T-helper 1 cell treated with Interleukin-12 subunit alpha and Interleukin-12 subunit beta and Interleukin-4 antibody, amounts not matched to agents 30 ng/mL and 1 ng/mL, for 36 hours (primary cell): ENCODE results near the gene FGF11. TPM values are rescaled to one million over a fixed set of nuclear protein-coding genes. Genes with fewer than 3 reads are reported as not detected.

Experiments
- intact Hi-C: fragments of 100-400 bp; cut with micrococcal nuclease; formaldehyde crosslinking; loops from one replicate; pipeline ENCODE4 v1.15.1; 2024
- total RNA-seq: library from RNA; stranded (reverse); gene quantifications from 2 replicates; pipeline ENCODE4 v1.2.3, GENCODE V29; 2022

The FGF11 gene
- total RNA-seq, result 15.0 and 15.4 TPM in 2 replicates

DNA sequence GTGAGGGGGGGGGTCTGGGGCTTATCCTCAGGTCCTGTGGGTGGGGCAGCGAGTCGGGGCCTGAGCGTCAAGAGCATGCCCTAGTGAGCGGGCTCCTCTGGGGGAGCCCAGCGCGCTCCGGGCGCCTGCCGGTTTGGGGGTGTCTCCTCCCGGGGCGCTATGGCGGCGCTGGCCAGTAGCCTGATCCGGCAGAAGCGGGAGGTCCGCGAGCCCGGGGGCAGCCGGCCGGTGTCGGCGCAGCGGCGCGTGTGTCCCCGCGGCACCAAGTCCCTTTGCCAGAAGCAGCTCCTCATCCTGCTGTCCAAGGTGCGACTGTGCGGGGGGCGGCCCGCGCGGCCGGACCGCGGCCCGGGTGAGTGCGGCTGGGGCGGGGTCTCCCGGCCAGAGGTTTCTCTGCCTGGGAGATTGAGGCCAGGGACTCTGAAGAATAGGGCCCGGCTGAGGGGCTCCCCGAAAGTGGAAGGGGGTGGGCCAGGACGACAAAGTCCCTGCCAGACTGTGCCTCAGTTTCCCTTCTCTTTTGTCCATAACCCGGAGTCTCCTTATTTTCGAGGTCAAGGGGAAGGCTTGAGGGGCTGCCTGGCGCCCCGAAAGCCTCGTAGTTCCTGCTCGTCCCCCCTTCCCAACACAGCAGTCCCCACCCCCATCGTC lies at the start of gene FGF11:
Gene FGF11, plus strand, starts transcription at position 51 of the 651 bp plus-strand sequence. Its CDS starts 109 bp downstream, at position 160.
- intact Hi-C loops, result no loop called here

GRCh38 chr17:7389924-7390910 lies 49.1 kb upstream of the FGF11 start:
- intact Hi-C loops, result no loop called here

GRCh38 chr17:7391307-7391706 lies 48.0 kb upstream of the FGF11 start:
- intact Hi-C loops, result no loop called here

DNA sequence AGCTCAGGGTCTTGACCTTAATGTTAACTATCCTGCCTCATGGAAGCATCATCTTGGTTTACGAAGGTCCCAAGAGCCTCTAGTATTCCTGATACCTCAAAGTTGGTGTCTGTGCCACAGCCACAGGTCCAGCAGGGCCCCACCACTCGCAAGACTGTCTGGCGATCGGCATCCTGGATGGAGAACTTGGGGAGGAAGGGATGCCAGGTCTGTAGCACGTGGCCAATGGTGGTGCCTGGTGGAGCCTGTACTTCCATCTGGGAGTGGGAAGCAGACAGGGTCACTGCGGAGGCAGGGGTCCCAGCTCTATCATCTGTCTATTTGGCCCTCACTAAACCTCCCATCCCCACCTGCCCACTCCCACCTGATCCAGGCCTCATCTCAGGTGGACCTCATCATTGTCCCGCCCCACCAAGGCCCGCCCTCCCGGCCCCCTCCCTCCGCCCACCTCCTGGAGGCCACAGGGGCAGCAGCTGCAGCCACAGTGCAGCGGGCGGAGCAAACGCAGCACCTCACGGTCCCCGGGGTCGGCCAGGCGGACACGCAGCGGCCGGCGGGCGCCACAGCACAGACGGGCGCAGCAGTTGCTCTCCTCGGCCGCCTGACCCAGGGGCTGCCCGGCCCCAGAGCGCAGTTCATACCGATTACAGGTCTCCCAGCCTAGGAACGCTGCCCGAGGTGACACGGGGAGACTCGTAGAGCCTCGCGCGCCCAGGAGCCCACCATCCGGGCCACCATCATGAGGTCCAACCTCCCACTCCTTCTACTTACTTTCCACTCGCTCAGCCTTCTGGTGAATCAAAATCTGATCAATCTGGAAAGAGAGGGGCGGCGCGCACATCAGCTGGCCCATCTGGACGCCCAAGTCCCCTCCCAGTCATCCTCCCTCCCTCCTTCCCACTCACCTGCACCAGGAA lies 46.4 kb upstream of the FGF11 start:
- intact Hi-C loops, result no loop called here

DNA sequence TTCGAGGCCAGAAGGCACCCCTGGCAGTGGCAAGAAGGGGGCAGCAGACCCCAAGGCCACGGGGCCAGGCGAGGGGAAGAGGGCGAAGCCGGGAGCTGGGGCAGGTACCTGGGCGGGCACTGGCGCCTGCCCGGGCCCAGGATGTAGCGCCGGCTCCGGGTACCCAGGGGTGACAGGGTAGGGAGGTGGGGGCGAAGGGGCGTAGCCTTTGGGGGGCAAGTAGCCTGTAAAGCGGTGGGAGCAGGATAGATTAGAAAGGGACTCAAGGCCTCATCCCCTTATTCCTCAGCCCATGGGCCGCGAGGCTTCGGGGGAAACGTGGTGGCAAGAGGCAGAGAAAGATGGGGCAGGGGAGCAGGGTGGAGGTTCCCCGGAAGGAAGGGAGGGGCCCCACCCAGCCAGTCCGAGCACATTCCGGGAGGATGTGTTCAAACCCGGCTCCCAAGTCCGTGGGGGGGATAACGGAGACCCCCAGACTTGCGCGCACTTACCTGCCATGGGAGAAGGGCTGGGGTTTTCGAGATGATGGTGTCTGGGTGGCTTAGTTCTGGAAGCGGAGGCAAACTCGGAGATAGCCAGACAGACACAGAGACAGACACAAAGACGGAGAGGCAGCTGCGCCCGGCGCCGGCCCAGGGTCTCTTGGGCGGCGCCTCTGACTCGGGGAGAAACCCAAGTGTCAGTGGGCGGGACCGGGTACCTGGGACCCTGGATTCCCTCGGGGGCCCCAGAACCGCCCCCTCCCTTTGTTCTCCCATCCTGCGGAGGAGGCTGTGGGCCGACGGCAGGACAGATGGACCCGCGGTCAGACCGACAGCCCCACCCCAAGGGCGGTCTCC lies 45.5 kb upstream of the FGF11 start:
- intact Hi-C loops, result loop anchor here (1.0 to 2.0 kb wide), 9 partner anchors 10 to 189 kb away; partner anchors contain the start of genes NEURL4, POLR2A, TMEM102 and TMEM256

- intact Hi-C loops, result loop anchor here (1.0 to 2.0 kb wide), 9 partner anchors 10 to 189 kb away; partner anchors contain the start of genes NEURL4, POLR2A, TMEM102 and TMEM256
Measured at GRCh38 chr17:7394452-7395191, 44.7 kb upstream of the FGF11 start, which contains the start of gene PLSCR3. TSS of gene PLSCR3 (minus strand) at chr17:7394525. CDS start at chr17:7394110, 415 bp downstream.

DNA sequence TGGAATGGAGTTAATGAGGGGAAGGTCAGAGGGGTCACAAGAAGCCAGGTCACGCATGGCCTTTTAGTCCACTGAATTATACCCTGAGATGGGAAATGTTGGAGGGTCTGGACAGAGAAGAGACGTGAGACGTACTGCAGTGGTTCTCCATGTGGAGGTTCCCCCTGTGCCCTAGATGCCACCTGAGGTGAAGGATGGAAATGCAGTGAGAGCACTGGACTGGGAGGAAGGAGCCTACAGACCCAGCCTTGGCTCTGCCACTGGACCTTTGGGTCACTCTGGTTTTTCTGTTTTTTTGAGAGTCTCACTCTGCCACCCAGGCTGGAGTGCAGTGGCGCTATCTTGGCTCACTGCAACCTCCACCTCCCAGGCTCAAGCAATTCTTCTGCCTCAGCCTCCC lies 43.2 kb upstream of the FGF11 start:
- intact Hi-C loops, result no loop called here

DNA sequence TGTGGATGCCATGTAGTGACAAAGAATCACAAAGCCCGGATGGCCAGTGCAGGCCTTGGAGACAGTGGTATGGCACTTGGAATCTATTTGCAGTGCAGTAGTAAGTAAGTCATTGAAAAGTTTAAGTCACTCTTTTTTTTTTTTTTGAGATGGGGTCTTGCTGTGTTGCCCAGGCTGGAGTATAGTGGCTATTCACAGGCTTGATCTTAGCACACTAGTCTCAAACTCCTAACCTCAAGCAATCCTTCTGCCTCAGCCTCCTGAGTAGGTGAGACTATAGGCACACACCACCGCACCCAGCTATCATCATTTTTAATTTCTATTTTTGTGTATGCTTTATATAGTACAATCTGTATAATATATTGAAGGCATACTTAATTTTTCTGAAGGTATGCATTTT lies 40.7 kb upstream of the FGF11 start:
- intact Hi-C loops, result no loop called here

DNA sequence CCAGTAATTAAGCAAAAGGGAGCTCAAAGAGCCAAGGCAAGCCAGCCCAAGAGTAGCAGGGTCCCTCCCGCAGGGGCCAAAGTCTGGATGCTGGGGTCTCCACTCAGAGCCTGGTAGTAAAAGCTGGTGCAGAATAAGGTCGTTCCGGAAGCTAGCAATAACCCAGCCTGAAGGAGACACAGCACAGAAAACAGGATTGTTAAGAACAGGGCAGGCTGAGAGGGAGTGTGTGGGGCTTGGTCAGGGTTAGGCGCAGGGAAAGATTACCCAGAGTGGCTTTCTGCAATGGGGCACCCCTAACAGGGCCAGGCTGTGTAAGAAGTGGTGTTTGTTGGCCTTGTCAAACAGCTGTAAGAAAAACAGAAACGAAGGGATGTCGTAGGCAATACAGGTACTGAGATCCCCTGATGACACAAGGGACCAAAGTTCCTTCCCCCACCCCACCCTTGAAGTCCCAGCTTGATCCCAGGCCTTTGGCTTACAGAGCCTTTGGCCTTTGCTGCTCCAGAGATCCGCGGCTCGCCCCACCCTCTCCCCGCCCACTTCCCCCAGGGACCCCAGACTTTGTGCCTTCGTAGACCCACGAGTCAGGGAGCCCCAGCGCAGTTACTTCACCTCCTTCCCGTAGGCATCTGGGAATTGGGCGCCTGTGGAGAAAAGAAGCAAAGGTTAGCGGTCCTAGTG lies 36.1 kb upstream of the FGF11 start:
- intact Hi-C loops, result loop anchor here (5.0 kb wide), 1 partner anchor 439 kb away; no protein-coding TSS in a partner anchor

GRCh38 chr17:7403727-7403976 lies 35.7 kb upstream of the FGF11 start:
- intact Hi-C loops, result loop anchor here (5.0 kb wide), 1 partner anchor 439 kb away; no protein-coding TSS in a partner anchor

DNA sequence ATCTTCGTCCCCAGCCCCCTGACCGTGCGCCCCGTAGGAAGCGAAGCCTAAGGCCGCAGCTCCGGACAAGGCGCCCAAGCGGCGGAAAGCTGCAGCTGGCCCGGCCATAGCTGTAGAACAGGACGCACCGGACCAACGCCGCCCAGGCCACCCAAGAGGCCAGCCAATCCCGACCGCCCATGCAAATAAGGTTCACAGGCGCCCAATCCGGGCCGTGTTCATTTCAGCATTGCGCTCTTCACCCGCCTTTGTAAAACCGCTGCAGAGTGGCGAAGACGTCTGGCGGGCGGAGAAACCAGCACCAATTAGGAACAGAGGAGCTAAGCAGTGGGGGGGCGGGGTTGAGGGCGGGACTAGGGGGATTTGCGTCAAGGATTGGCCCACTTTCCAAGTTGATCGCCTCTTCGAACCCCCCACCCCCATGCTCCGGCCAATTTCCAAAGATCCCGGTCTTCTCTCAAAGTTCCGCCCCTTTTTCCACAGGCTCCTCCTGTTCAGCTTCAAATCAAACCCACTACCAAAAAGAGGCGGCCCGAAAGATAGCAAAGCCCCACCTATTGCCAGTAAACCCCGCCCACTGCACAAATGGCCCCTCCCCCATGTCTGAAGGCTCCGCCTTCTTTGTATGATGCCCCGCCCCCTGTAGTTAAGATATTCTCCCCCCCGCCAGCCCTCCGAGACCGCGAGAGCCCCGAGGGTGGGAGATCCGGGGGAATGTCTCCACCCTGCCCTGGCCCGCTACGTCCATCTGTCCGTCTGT lies 35.2 kb upstream of the FGF11 start, which contains the start of gene TMEM256:
Gene TMEM256, minus strand, starts transcription at position 121 of the 760 bp plus-strand sequence. Its CDS starts 13 bp downstream, at position 108.
- intact Hi-C loops, result loop anchor here (1.0 to 5.0 kb wide), 13 partner anchors 10 to 438 kb away; partner anchors contain the start of genes ACAP1, FXR2, NEURL4 and PLSCR3

DNA sequence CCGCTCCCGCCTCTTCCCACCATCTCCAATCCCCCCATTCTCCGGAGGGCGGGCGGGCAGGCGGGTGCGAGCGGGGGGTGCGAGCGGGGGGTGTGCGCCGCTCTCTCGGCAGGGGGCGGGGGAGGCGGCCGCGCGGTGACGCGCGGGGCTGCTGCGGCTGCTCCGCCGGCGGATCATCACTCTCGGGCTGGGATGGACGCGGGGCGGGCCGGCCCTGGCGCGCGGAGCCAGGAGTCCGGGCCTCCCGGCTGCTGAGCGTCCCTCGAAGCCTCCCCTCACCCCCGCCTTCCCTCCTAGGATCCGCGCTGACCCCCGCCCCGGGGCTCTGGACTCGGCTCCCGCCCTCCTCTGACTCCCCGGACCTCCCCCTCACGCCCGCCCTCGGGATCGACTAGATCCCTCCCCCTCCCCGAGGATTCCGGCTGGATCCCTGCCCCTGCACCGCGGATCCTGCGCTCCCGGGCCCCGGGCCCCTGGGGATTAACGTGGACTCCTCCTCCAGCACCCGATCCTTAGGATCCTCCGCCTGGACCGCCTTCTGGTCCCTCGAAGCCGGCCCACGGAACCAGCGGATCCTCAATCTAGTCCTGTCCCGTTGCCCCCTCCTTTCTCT lies 34.5 kb upstream of the FGF11 start:
- intact Hi-C loops, result loop anchor here (1.0 to 5.0 kb wide), 13 partner anchors 11 to 437 kb away; partner anchors contain the start of genes ACAP1, FXR2, NEURL4 and PLSCR3

- intact Hi-C loops, result no loop called here
Measured at GRCh38 chr17:7405350-7406234, 33.7 kb upstream of the FGF11 start.

DNA sequence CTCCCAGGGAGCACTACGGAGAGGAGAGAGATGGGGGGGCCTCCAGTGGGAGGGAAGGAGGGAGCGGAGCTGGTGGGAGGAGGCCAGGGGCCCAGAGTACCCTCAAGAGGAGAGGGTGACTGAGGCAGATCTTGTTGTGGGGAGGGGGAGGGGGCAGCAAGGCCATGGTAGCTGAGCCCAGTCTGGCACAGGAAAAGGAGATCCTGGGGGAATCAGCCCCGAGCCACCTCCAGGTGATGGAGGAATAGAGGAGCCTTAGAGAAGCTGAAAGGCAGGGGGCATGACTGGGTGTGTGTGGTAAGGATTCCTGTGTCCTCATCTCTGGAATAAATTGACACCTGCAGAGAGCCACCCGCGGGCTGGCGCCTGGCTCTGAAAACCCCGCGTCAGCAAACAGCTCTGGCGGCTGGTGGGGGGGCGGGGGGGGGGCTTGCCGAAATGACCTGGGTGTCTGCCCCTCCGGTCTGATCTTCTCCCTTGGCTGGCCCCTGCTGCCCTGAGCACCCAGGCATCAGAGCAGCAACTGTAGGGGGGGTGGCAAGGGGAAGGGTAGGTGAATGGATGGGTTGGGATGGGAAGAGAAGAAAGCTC lies 33.0 kb upstream of the FGF11 start:
- intact Hi-C loops, result no loop called here

DNA sequence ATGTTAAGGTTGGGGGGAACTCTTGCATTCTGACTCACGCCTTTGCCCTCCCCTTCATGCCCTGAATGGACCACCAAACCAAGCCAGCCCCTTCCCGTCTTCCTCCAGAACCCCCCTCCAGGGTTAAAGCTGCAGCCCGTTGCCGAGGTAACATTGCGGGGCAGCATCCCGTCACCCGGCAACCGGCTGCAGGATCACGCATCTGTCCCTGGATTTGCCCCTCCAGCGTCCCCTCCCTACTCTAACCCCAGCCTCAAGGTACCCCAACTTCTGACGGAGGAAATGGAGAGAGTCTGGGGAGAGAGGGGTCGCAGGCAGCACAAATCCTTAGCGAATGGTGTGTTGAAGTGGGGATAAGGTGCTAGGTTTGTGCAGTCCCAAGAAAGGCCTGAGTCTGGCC lies 32.2 kb upstream of the FGF11 start:
- intact Hi-C loops, result no loop called here
